H9 (cell line): ENCODE data around the gene PLCB1. TPM values are rescaled to one million over a fixed set of nuclear protein-coding genes. Genes with fewer than 3 reads are reported as not detected.

ENCODE experiments used
- DNase-seq: peaks from one replicate; pipeline ENCODE4 v3.0.0-alpha.2; 2017
- H2AFZ ChIP-seq: one replicate; pipeline ENCODE4 v1.6.1; 2013; ENCODE audit warnings: mild to moderate bottlenecking, low read length, control low read depth, moderate library complexity
- H2AK5ac ChIP-seq: 2 replicates; pipeline ENCODE4 v1.6.1; 2013; ENCODE audit warnings: low read length, control low read depth, mixed read lengths; ENCODE audit not compliant: insufficient read length
- H2BK120ac ChIP-seq: one replicate; pipeline ENCODE4 v1.6.1; 2013; ENCODE audit warnings: low read depth, mild to moderate bottlenecking, low read length, control low read depth, inconsistent platforms; ENCODE audit not compliant: poor library complexity, severe bottlenecking
- H2BK12ac ChIP-seq: 2 replicates; pipeline ENCODE4 v1.6.1; 2013; ENCODE audit warnings: low read length, control low read depth, mixed read lengths, low read depth; ENCODE audit not compliant: insufficient read length
- H2BK15ac ChIP-seq: 2 replicates; pipeline ENCODE4 v1.6.1; 2013; ENCODE audit warnings: low read depth, low read length, control low read depth
- H2BK20ac ChIP-seq: one replicate; pipeline ENCODE4 v1.6.1; 2013; ENCODE audit warnings: low read depth, mild to moderate bottlenecking, low read length, control low read depth, inconsistent platforms; ENCODE audit not compliant: poor library complexity, severe bottlenecking
- H2BK5ac ChIP-seq: 2 replicates; pipeline ENCODE4 v1.6.1; 2013; ENCODE audit warnings: low read length, control low read depth, mixed read lengths; ENCODE audit not compliant: insufficient read length
- H3K14ac ChIP-seq: 2 replicates; pipeline ENCODE4 v1.6.1; 2013; ENCODE audit warnings: low read length, control low read depth; ENCODE audit not compliant: insufficient read depth
- H3K18ac ChIP-seq: 2 replicates; pipeline ENCODE4 v1.6.1; 2013; ENCODE audit warnings: low read depth, mild to moderate bottlenecking, mixed read lengths, low read length, control low read depth; ENCODE audit not compliant: insufficient read length
- H3K23ac ChIP-seq: 2 replicates; pipeline ENCODE4 v1.6.1; 2013; ENCODE audit warnings: low read length, control low read depth, mixed read lengths, low read depth; ENCODE audit not compliant: insufficient read length
- H3K23me2 ChIP-seq: 2 replicates; pipeline ENCODE4 v1.6.1; 2013; ENCODE audit warnings: low read depth, mild to moderate bottlenecking, mixed read lengths, low read length, control low read depth; ENCODE audit not compliant: insufficient read length, poor library complexity, severe bottlenecking
- H3K27ac ChIP-seq: 2 replicates; pipeline ENCODE4 v1.5.1; 2013; ENCODE audit warnings: low read length, control low read depth, mixed read lengths, low read depth; ENCODE audit not compliant: insufficient read length
- H3K27me3 ChIP-seq: 2 replicates; pipeline ENCODE4 v1.6.1; 2013; ENCODE audit warnings: low read length, control low read depth, inconsistent platforms; ENCODE audit not compliant: insufficient read depth
- H3K4ac ChIP-seq: 2 replicates; pipeline ENCODE4 v1.6.1; 2013; ENCODE audit warnings: low read depth, mild to moderate bottlenecking, control low read depth, inconsistent platforms, low read length, moderate library complexity
- H3K4me1 ChIP-seq: 2 replicates; pipeline ENCODE4 v1.6.1; 2013; ENCODE audit warnings: low read length, control low read depth, inconsistent platforms; ENCODE audit not compliant: insufficient read depth
- H3K4me2 ChIP-seq: 2 replicates; pipeline ENCODE4 v1.6.1; 2013; ENCODE audit warnings: low read length, control low read depth, mixed read lengths; ENCODE audit not compliant: insufficient read length, insufficient read depth
- H3K56ac ChIP-seq: 2 replicates; pipeline ENCODE4 v1.6.1; 2013; ENCODE audit warnings: low read depth, mild to moderate bottlenecking, mixed read lengths, low read length, control low read depth; ENCODE audit not compliant: insufficient read length
- H3K79me1 ChIP-seq: 2 replicates; pipeline ENCODE4 v1.6.1; 2013; ENCODE audit warnings: low read depth, mild to moderate bottlenecking, moderate library complexity, low read length, control low read depth, inconsistent platforms; ENCODE audit not compliant: insufficient read depth, poor library complexity, severe bottlenecking
- H3K79me2 ChIP-seq: 2 replicates; pipeline ENCODE4 v1.6.1; 2013; ENCODE audit warnings: low read length, control low read depth, inconsistent platforms; ENCODE audit not compliant: insufficient read depth
- H3K9ac ChIP-seq: 2 replicates; pipeline ENCODE4 v1.6.1; 2013; ENCODE audit warnings: low read length, control low read depth, mixed read lengths; ENCODE audit not compliant: insufficient read length; ENCODE audit errors: extremely low read depth
- H3K9me3 ChIP-seq: one replicate; pipeline ENCODE4 v1.6.1; 2013; ENCODE audit warnings: low read depth, low read length, inconsistent platforms; ENCODE audit not compliant: control insufficient read depth
- H3T11ph ChIP-seq: one replicate; pipeline ENCODE4 v1.6.1; 2013; ENCODE audit warnings: mild to moderate bottlenecking, low read length, control low read depth, inconsistent platforms
- H4K20me1 ChIP-seq: one replicate; pipeline ENCODE4 v1.6.1; 2013; ENCODE audit not compliant: control insufficient read depth, insufficient read length, insufficient read depth
- H4K5ac ChIP-seq: 2 replicates; pipeline ENCODE4 v1.6.1; 2013; ENCODE audit warnings: low read depth, mild to moderate bottlenecking, mixed read lengths, low read length, control low read depth; ENCODE audit not compliant: insufficient read length
- H4K8ac ChIP-seq: replicated peaks from 2 replicates; pipeline ENCODE4 v1.6.1; 2013; ENCODE audit warnings: low read length, control low read depth, mixed read lengths, low read depth; ENCODE audit not compliant: insufficient read length
- H4K91ac ChIP-seq: 2 replicates; pipeline ENCODE4 v1.6.1; 2013; ENCODE audit warnings: low read depth, mild to moderate bottlenecking, moderate library complexity, mixed read lengths, low read length, control low read depth; ENCODE audit not compliant: insufficient read length
- H3K27ac Mint-ChIP-seq, 3 experiments: 2 replicates in 2 of 3; 3 replicates in 1 of 3; pipeline ENCODE4 v1.8.0; 2020 to 2021; ENCODE audit warnings: mixed read lengths in 3 of 3, mild to moderate bottlenecking in 1 of 3, moderate library complexity in 1 of 3
- H3K27me3 Mint-ChIP-seq: 2 replicates; pipeline ENCODE4 v1.8.0; 2021; ENCODE audit warnings: low read depth, mild to moderate bottlenecking, moderate library complexity, mixed read lengths
- H3K36me3 Mint-ChIP-seq, 3 experiments: 2 replicates in 2 of 3; 3 replicates in 1 of 3; pipeline ENCODE4 v1.8.0; 2020 to 2021; ENCODE audit warnings: low read depth in 3 of 3, mixed read lengths in 3 of 3; ENCODE audit not compliant: insufficient read depth in 1 of 3
- H3K4me1 Mint-ChIP-seq, 2 experiments: 2 replicates each; pipeline ENCODE4 v1.8.0; 2020; ENCODE audit warnings: mixed read lengths in 2 of 2
- H3K4me3 Mint-ChIP-seq, 2 experiments: 2 replicates in 1 of 2; 3 replicates in 1 of 2; pipeline ENCODE4 v1.8.0; 2020 to 2021; ENCODE audit warnings: mild to moderate bottlenecking in 2 of 2, mixed read lengths in 2 of 2, moderate library complexity in 1 of 2
- H3K9me3 Mint-ChIP-seq, 2 experiments: 2 replicates in 1 of 2; 3 replicates in 1 of 2; pipeline ENCODE4 v1.8.0; 2020; ENCODE audit warnings: mild to moderate bottlenecking in 2 of 2, mixed read lengths in 2 of 2, moderate library complexity in 1 of 2
- WGBS: extraction: QIAGEN DNeasy Blood & Tissue Kit; methylation state at CpG from one replicate; pipeline ENCODE4 v1.1.7; 2013; ENCODE audit warnings: missing lambda C conversion rate, low lambda C conversion rate, mixed read lengths; ENCODE audit not compliant: insufficient read length; ENCODE audit errors: extremely low coverage; 5-methylcytosine and 5-hydroxymethylcytosine counted together
- total RNA-seq: library from RNA; stranded (reverse); gene quantifications from 2 replicates; pipeline ENCODE4 v1.2.1, GENCODE V29; 2021
- TF ChIP-seq, protein P1 (sequence below): fragments of 200-600 bp; sonication (generic); conservative IDR thresholded peaks from 3 replicates; pipeline ENCODE4 v1.8.0; 2021; ENCODE audit warnings: antibody characterized with exemption, mild to moderate bottlenecking

PLCB1 gene
- total RNA-seq, 1 experiment from 2014 or later, result 11.5 TPM

DNA sequence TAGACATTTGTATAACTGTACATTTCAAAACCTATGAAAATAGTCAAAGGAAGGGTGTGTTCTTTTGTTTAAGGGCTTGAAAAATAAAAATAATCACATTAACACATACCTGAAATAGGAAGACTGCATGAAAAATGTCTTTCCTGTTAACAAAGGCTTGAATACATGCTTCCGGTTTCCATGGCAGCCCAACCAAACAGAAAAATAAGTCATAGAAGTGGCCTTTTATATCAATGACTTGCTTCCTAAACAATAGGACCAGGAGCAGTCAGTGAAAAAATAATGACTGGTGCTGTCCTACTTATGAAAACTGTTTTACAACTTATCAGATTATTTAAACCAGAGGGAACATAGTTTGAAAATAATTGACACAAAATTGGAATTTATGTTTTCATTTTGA lies 524.3 kb downstream of the PLCB1 start:
- H4K8ac ChIP-seq, result no peak overlapping the region
- no peak overlapping the region for H3K56ac ChIP-seq
- WGBS, result no CpG with 5 or more reads among the region's 1 CpG
- H3K27me3 ChIP-seq, result no peaks in the 10 kb centered on the region
- no peak overlapping the region for H2AK5ac ChIP-seq
- H3T11ph ChIP-seq, result no peak overlapping the region
- no peak overlapping the region for H2BK120ac ChIP-seq
- Mint-ChIP-seq H3K9me3 (no peaks in the 10 kb centered on the region), H3K27me3 (no peaks in the 10 kb centered on the region), H3K4me3 (no peak overlapping the region), H3K36me3 (no peaks in the 10 kb centered on the region), H3K27ac (no peak overlapping the region), H3K4me1 (no peaks in the 10 kb centered on the region)
- H4K5ac ChIP-seq, result no peak overlapping the region
- no peak overlapping the region for H3K18ac ChIP-seq
- H4K91ac ChIP-seq, result no peak overlapping the region
- H2BK5ac ChIP-seq, result no peak overlapping the region
- no peaks in the 10 kb centered on the region for H4K20me1 ChIP-seq
- H3K79me2 ChIP-seq, result no peaks in the 10 kb centered on the region
- H3K4me2 ChIP-seq, result no peak overlapping the region
- H3K4me1 ChIP-seq, result no peaks in the 10 kb centered on the region
- H3K27ac ChIP-seq, result no peak overlapping the region
- no peak for DNase-seq
- no peak overlapping the region for H3K9ac ChIP-seq
- no peak overlapping the region for H2BK20ac ChIP-seq
- no peaks in the 10 kb centered on the region for H3K79me1 ChIP-seq
- H3K23me2 ChIP-seq, result no peaks in the 10 kb centered on the region
- H3K23ac ChIP-seq, result no peak overlapping the region
- no peak overlapping the region for H2AFZ ChIP-seq
- H3K14ac ChIP-seq, result no peak overlapping the region
- H3K9me3 ChIP-seq, result no peaks in the 10 kb centered on the region
- TF ChIP-seq, protein P1, sequence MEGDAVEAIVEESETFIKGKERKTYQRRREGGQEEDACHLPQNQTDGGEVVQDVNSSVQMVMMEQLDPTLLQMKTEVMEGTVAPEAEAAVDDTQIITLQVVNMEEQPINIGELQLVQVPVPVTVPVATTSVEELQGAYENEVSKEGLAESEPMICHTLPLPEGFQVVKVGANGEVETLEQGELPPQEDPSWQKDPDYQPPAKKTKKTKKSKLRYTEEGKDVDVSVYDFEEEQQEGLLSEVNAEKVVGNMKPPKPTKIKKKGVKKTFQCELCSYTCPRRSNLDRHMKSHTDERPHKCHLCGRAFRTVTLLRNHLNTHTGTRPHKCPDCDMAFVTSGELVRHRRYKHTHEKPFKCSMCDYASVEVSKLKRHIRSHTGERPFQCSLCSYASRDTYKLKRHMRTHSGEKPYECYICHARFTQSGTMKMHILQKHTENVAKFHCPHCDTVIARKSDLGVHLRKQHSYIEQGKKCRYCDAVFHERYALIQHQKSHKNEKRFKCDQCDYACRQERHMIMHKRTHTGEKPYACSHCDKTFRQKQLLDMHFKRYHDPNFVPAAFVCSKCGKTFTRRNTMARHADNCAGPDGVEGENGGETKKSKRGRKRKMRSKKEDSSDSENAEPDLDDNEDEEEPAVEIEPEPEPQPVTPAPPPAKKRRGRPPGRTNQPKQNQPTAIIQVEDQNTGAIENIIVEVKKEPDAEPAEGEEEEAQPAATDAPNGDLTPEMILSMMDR, result no peak
- no peak overlapping the region for H2BK15ac ChIP-seq
- H2BK12ac ChIP-seq, result no peak overlapping the region
- H3K4ac ChIP-seq, result no peak overlapping the region
